Measurements from ENCODE around the gene LRP3.
"Not testable (repeated sequence)": the region's sequence is repeated elsewhere in the genome, so short reads cannot be mapped to it uniquely, and the experiment has no call there.

Gene LRP3

GRCh38 chr19:33217881-33218280, 23.8 kb downstream of the LRP3 start:
- no peak for DNase-seq

- no peak for DNase-seq
These were observed 25.2 kb downstream of the LRP3 start for GRCh38 chr19:33219261-33219815.

- no peak for DNase-seq
These were observed 26.0 kb downstream of the LRP3 start for GRCh38 chr19:33220115-33220514.

- no peak for DNase-seq
These were observed 26.6 kb downstream of the LRP3 start for GRCh38 chr19:33220735-33221134.

- DNase-seq = no peak
These were observed 27.5 kb downstream of the LRP3 start for GRCh38 chr19:33221638-33222037.

GRCh38 chr19:33222255-33222654, 28.1 kb downstream of the LRP3 start:
- DNase-seq = not testable (repeated sequence)

- DNase-seq = no peak
These were observed 30.7 kb downstream of the LRP3 start for GRCh38 chr19:33224694-33225457.

GRCh38 chr19:33225458-33225926, 31.4 kb downstream of the LRP3 start, which contains the start of gene SLC7A10:
SLC7A10 (minus strand) TSS chr19:33225850; CDS start chr19:33225703, 147 bp downstream.
- DNase-seq = no peak

- no peak for DNase-seq
These were observed 32.6 kb downstream of the LRP3 start for GRCh38 chr19:33226550-33227241.

- no peak for DNase-seq
These were observed 33.1 kb downstream of the LRP3 start for GRCh38 chr19:33227242-33227650.

- no peak for DNase-seq
These were observed 33.9 kb downstream of the LRP3 start for GRCh38 chr19:33227870-33228599.

GRCh38 chr19:33229962-33230361, 35.8 kb downstream of the LRP3 start:
- no peak for DNase-seq

- DNase-seq = no peak
These were observed 37.4 kb downstream of the LRP3 start for GRCh38 chr19:33231511-33231910.

GRCh38 chr19:33232656-33233055, 38.5 kb downstream of the LRP3 start:
- DNase-seq = no peak

- DNase-seq = no peak
These were observed 39.1 kb downstream of the LRP3 start for GRCh38 chr19:33233056-33233873.

- DNase-seq = no peak
These were observed 40.0 kb downstream of the LRP3 start for GRCh38 chr19:33234092-33234491.

- DNase-seq = no peak
These were observed 40.6 kb downstream of the LRP3 start for GRCh38 chr19:33234736-33235135.

GRCh38 chr19:33235269-33235995, 41.3 kb downstream of the LRP3 start:
- peak; percentile 82 for DNase-seq

- no peak for DNase-seq
These were observed 41.8 kb downstream of the LRP3 start for GRCh38 chr19:33235996-33236350.

GRCh38 chr19:33236696-33237390, 42.7 kb downstream of the LRP3 start:
- DNase-seq = no peak
